OCI-LY7 (cell line): ENCODE results near the gene MCF2L2.
"Not testable (repeated sequence)": the region's sequence is repeated elsewhere in the genome, so short reads cannot be mapped to it uniquely, and the experiment has no call there.

ENCODE experiments used
- CTCF ChIP-seq: fragments of 200-600 bp; sonication (generic); conservative IDR thresholded peaks from 2 replicates; pipeline ENCODE4 v1.5.1; 2014; ENCODE audit warnings: mild to moderate bottlenecking, antibody characterized with exemption, low read length, moderate library complexity, mixed read lengths
- EZH2phosphoT487 ChIP-seq: fragments of 200-600 bp; sonication (generic); IDR thresholded peaks from 2 replicates; pipeline ENCODE4 v1.6.1; 2018; ENCODE audit warnings: low read depth, borderline replicate concordance, mild to moderate bottlenecking, mixed run types, antibody characterized with exemption, low read length, moderate library complexity, mixed read lengths

DNA sequence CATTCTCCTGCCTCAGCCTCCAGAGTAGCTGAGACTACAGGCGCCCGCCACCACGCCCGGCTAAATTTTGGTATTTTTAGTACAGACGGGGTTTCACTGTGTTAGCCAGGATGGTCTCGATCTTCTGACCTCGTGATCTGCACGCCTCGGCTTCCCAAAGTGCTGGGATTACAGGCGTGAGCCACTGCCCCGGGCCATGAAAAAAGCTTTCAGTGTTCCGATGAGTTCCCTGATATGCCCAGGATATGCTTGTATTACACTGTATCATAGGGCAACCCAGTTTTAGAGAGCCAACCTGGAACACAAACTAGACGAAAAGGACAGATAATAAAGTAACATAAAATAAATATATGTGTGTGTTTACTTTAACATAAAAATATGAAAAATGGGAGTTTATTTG is 37.3 kb upstream of the MCF2L2 start:
- not testable (repeated sequence) for TF ChIP-seq CTCF, EZH2phosphoT487
